Right atrium auricular region (tissue), 2 donors: ENCODE data around the gene ARGLU1. TPM values are rescaled to one million over a fixed set of nuclear protein-coding genes. Genes with fewer than 3 reads are reported as not detected.

Experiments
- DNase-seq: peaks from one replicate; pipeline ENCODE4 v3.0.0-alpha.2; 2019; ENCODE audit warnings: low spot score
- H3K27ac ChIP-seq, 2 donors: fragments of 200-600 bp; sonication (generic); 1 replicate in 1 of 2; 2 replicates in 1 of 2; pipeline ENCODE4 v1.5.1; 2016 to 2019
- H3K27me3 ChIP-seq, 2 donors: fragments of 200-600 bp; sonication (generic); one replicate each; pipeline versions ENCODE4 v1.5.1 to v1.6.0; 2017 to 2019
- H3K36me3 ChIP-seq: fragments of 200-600 bp; sonication (generic); one replicate; pipeline ENCODE4 v1.5.1; 2016
- H3K4me1 ChIP-seq, 2 donors: fragments of 200-600 bp; sonication (generic); one replicate each; pipeline versions ENCODE4 v1.5.1 to v1.6.0; 2017 to 2019
- H3K4me3 ChIP-seq, 2 donors: fragments of 200-600 bp; sonication (generic); 1 replicate in 1 of 2; 2 replicates in 1 of 2; pipeline ENCODE4 v1.5.1; 2017 to 2019; ENCODE audit warnings: mild to moderate bottlenecking in 1 of 2, moderate library complexity in 1 of 2
- H3K9me3 ChIP-seq, 2 donors: fragments of 200-600 bp; sonication (generic); one replicate each; pipeline ENCODE4 v1.5.1; 2019
- total RNA-seq, 2 donors: library from RNA; depleted of rRNA; stranded (reverse); fragments of >200 nt; gene quantifications; one replicate each; pipeline ENCODE4 v1.1.0, GENCODE V29; 2016
- TF ChIP-seq, protein P1 (sequence below), 2 donors: fragments of 200-600 bp; sonication (generic); IDR thresholded peaks; one replicate each; pipeline ENCODE4 v1.5.1; 2019; ENCODE audit warnings: antibody characterized with exemption in 2 of 2

ARGLU1 gene
- total RNA-seq, 2 donors from 2014 or later: 26.1 to 39.9 TPM

DNA sequence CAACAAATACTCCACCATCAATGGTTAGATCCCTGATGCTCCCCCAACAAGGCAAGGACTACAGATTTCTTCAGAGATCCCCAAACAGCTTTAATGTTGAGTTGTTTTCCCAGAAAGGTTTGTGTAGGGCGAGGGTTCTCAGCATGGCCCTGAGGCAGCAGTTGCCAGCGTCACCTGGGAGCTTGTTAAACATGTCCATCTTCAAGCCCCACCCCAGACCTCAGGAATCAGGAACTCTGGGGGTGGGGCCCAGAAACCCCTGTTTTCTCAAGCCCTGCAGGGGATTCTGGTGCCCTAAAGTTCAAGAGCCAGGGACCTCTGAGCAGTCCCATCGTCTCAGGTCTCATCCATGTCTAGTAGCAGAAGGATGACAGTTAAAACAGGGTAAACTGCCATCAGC is 42.1 kb downstream of the ARGLU1 start:
- Histone ChIP-seq H3K27ac (no peak overlapping the region), H3K9me3 (no peaks in the 10 kb centered on the region), H3K4me3 (no peak overlapping the region), H3K4me1 (no peaks in the 10 kb centered on the region), H3K36me3 (no peaks in the 10 kb centered on the region), H3K27me3 (no peaks in the 10 kb centered on the region)
- no peak for DNase-seq
- TF ChIP-seq, protein P1, sequence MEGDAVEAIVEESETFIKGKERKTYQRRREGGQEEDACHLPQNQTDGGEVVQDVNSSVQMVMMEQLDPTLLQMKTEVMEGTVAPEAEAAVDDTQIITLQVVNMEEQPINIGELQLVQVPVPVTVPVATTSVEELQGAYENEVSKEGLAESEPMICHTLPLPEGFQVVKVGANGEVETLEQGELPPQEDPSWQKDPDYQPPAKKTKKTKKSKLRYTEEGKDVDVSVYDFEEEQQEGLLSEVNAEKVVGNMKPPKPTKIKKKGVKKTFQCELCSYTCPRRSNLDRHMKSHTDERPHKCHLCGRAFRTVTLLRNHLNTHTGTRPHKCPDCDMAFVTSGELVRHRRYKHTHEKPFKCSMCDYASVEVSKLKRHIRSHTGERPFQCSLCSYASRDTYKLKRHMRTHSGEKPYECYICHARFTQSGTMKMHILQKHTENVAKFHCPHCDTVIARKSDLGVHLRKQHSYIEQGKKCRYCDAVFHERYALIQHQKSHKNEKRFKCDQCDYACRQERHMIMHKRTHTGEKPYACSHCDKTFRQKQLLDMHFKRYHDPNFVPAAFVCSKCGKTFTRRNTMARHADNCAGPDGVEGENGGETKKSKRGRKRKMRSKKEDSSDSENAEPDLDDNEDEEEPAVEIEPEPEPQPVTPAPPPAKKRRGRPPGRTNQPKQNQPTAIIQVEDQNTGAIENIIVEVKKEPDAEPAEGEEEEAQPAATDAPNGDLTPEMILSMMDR (IDR thresholded peaks at IDR 0.05): no peak

DNA sequence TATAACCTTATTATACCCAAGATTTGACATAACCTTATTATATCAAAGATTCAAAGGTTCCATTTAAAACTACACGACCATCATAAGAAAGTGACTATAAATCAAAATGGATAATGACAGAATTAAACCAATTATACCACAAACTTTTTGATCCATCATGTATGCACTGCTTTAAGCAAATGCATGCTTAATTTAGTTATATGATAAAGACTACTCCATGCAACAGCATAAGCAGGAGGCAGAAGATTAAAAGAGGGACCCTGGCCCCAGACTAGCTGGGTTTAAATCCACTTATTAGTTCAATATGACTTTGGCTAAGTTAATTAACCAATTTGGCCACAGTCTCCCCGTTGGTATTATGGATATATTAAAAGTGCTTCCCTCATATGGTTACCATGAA is 43.8 kb downstream of the ARGLU1 start:
- TF ChIP-seq, protein P1 (IDR thresholded peaks at IDR 0.05): no peak
- Histone ChIP-seq H3K36me3 (no peaks in the 10 kb centered on the region), H3K27ac (no peak overlapping the region), H3K4me1 (no peaks in the 10 kb centered on the region), H3K27me3 (no peaks in the 10 kb centered on the region), H3K9me3 (no peaks in the 10 kb centered on the region), H3K4me3 (no peak overlapping the region)
- DNase-seq: no peak

DNA sequence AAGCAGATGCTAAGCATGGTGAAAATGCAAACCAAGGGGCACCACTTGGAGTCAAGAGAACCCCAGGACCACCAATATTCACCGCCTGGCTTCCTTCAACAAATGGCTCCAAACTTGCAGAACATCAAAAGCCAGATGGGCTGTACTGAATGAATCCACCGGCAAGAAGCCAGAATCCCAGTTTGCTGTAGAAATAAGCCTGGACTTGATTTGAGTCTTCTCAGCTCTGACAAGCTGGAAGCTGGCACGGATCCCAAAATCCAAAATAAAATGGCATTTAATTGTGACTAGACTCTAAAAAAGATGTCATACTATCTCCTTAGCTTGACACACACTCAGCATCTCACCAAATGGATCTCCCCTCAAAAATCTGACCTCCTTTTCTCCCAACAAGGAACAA is 44.4 kb downstream of the ARGLU1 start:
- DNase-seq: no peak
- Histone ChIP-seq H3K27ac (no peak overlapping the region), H3K4me3 (no peak overlapping the region), H3K9me3 (no peaks in the 10 kb centered on the region), H3K4me1 (no peaks in the 10 kb centered on the region), H3K27me3 (no peaks in the 10 kb centered on the region), H3K36me3 (no peaks in the 10 kb centered on the region)
- TF ChIP-seq, protein P1 (IDR thresholded peaks at IDR 0.05): no peak

DNA sequence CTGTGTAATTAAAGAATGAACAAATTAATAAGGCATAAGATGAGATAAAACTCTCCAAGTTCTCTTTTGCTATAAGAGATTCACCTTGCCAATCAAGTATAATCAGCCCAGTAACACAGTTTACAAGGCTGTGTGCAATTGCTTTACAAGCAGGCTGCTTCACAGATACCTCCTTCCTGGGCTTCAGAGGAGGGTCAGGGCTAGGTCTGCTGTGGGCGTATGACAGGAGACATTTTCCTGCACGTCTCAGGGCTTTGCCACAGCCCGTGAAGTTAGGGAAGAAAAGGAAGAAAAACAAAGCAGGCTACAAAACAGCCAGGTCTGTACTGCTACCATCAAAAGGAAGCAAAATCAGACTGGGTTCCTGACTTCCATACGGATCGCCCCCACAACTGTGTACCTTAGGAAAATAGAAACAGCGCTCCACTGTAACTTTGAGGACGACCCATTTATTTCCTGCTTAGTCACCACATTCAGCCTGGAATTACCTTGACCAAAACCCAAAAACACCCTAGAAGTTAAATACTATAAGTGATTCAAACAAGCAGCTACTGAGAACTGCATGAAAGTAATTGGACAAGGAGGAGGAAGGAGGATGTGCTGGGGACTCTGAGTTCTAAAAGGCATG is 44.9 kb downstream of the ARGLU1 start:
- Histone ChIP-seq H3K4me1 (no peaks in the 10 kb centered on the region), H3K36me3 (no peaks in the 10 kb centered on the region), H3K27ac (no peak overlapping the region), H3K9me3 (no peaks in the 10 kb centered on the region), H3K4me3 (no peak overlapping the region), H3K27me3 (no peaks in the 10 kb centered on the region)
- DNase-seq: no peak
- TF ChIP-seq, protein P1 (IDR thresholded peaks at IDR 0.05): no peak

DNA sequence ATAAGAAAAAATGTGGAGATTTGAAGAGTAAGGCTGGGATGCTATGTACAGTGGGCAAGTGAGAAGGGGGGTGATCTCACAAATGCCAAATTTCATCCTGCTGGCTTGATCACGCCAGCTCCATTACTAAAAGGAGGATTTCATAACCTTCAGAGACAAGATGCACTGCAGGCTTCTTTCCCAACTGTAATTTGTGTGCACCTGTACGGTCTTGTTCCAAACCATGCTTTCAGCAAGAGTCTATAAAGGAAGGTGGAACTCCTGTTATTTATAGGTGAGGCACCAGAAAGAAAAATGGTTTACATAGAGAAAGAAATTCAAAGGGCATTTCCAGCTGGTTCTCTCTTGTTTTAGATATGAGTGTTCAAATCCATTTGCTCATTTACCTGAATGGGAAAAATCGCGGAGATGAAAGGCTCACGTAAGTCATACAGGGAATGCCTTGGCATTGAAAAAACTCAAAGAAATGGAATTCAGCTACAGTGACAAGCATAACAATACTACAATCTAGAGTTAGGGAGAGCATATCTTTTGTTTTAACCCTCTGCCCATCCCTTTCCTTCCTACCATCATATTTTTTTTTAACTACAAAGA is 45.7 kb downstream of the ARGLU1 start:
- Histone ChIP-seq H3K27ac (no peak overlapping the region), H3K4me1 (no peaks in the 10 kb centered on the region), H3K4me3 (no peak overlapping the region), H3K9me3 (no peaks in the 10 kb centered on the region), H3K27me3 (no peaks in the 10 kb centered on the region), H3K36me3 (no peaks in the 10 kb centered on the region)
- TF ChIP-seq, protein P1 (IDR thresholded peaks at IDR 0.05): no peak
- no peak for DNase-seq
